ENCODE data around the gene OR52E1. TPM values are rescaled to one million over a fixed set of nuclear protein-coding genes. Genes with fewer than 3 reads are reported as not detected.

Gene OR52E1
- total and polyA plus RNA-seq, 2 of the 8 experiments (the other 6 are each of a cell fraction or from before 2014, with no cell fraction given), result not detected

DNA sequence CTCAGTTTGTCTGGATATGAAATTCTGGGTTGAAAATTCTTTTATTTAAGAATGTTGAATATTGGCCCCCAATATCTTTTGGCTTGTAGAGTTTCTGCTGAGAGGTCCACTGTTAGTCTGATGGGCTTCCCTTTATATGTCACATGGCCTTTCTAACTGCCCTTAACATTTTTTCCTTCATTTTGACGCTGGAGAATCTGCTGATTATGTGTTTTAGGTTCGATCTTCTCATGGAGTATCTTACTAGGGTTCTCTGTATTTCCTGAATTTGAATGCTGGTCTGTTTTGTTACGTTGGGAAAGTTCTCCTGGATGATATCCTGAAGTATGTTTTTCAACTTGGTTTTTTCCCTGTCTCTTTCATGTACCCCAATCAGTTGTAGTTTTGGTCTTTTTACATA, 46.0 kb downstream of the OR52E1 start:
- H3K36me3 ChIP-seq (ENCODE audit: control insufficient read depth in 2 of 4, insufficient read depth in 4 of 4, low read length in 3 of 4), result no peaks in the 10 kb centered on the region
- no peaks in the 10 kb centered on the region for H3K79me1 ChIP-seq (ENCODE audit: low read depth, low read length)
- H3K56ac ChIP-seq (replicated peaks; ENCODE audit: insufficient read length, low read depth, low read length), result no peak overlapping the region
- no peaks in the 10 kb centered on the region; a peak in 1 of 7 replicates for H3K4me1 ChIP-seq (replicated peaks in 1 of 4; ENCODE audit: control insufficient read depth in 3 of 4, insufficient read depth in 4 of 4, low read length in 3 of 4)
- H3K4ac ChIP-seq (replicated peaks; ENCODE audit: insufficient read length, low read depth, low read length), result no peak overlapping the region
- no peak overlapping the region for H2BK120ac ChIP-seq (replicated peaks; ENCODE audit: low read depth, low read length)
- no peak overlapping the region for H3K4me3 ChIP-seq (ENCODE audit: extremely low read depth in 1 of 4, insufficient read depth in 2 of 4, low read depth in 3 of 4, low read length in 4 of 4)
- no peak overlapping the region for H3K23ac ChIP-seq (ENCODE audit: insufficient read length)
- no peaks in the 10 kb centered on the region for H4K20me1 ChIP-seq (replicated peaks in 1 of 2; ENCODE audit: control insufficient read depth in 1 of 2, insufficient read depth in 2 of 2, low read length in 2 of 2)
- no peak overlapping the region for H3K9ac ChIP-seq (replicated peaks in 1 of 4; ENCODE audit: extremely low read depth in 1 of 4, low read depth in 3 of 4, low read length in 3 of 4)
- DNase-seq (ENCODE audit: low read depth in 1 of 2, low spot score in 2 of 2) (no peak), FAIRE-seq (no peak)
- no peak overlapping the region for H3K27ac ChIP-seq (ENCODE audit: low read depth, low read length)
- no peak overlapping the region for H2BK12ac ChIP-seq (ENCODE audit: low read depth, low read length)
- no peaks in the 10 kb centered on the region; the same call in 1 of the 2 replicates for H3K23me2 ChIP-seq (ENCODE audit: low read depth, low read length)
- H3K14ac ChIP-seq (ENCODE audit: insufficient read length), result no peak overlapping the region
- H2BK20ac ChIP-seq (ENCODE audit: low read length), result no peak overlapping the region
- H3K9me3 ChIP-seq (ENCODE audit: insufficient read depth in 2 of 2, low read depth in 1 of 2, low read length in 1 of 2), result no peaks in the 10 kb centered on the region
- no peak overlapping the region for H4K91ac ChIP-seq (replicated peaks; ENCODE audit: insufficient read length, low read length)
- WGBS, 2 experiments (ENCODE audit: extremely low coverage in 1 of 2, insufficient coverage in 1 of 2, insufficient read length in 1 of 2, insufficient replicate concordance in 2 of 2, low coverage in 1 of 2, low lambda C conversion rate in 2 of 2, missing lambda C conversion rate in 1 of 2), result 88% methylated on average over 3 of the region's 3 CpGs; no CpG with 5 or more reads in 1 of the 2 experiments
- no peak overlapping the region for H2AK5ac ChIP-seq (ENCODE audit: low read depth, low read length)
- POLR2A ChIA-PET (ENCODE audit: partially characterized antibody), result no interaction called here
- no peak overlapping the region for H2BK15ac ChIP-seq (ENCODE audit: low read length)
- no peak for TF ChIP-seq CHD1 (IDR thresholded peaks at IDR 0.05; ENCODE audit: low read depth, low read length)
- no peak for TF ChIP-seq SAP30 (IDR thresholded peaks at IDR 0.05; ENCODE audit: insufficient read depth, insufficient replicate concordance, low read length)
- TF ChIP-seq SIRT6 (IDR thresholded peaks at IDR 0.05; ENCODE audit: low read length), result no peak
- TF ChIP-seq RXRA (IDR thresholded peaks at IDR 0.05; ENCODE audit: insufficient read depth, low read depth, low read length), result no peak
- no peak for TF ChIP-seq HDAC2 (IDR thresholded peaks at IDR 0.05; ENCODE audit: borderline replicate concordance in 1 of 2, low read depth in 2 of 2, low read length in 2 of 2)
- no peak overlapping the region for H3K4me2 ChIP-seq (ENCODE audit: insufficient read depth in 1 of 2, low read depth in 2 of 2, low read length in 2 of 2)
- no peak overlapping the region for H3K18ac ChIP-seq (ENCODE audit: extremely low read depth, low read length)
- H4K5ac ChIP-seq (ENCODE audit: insufficient read length, low read depth, low read length), result no peak overlapping the region
- H2AFZ ChIP-seq (ENCODE audit: low read length), result no peak overlapping the region
- no peaks in the 10 kb centered on the region for H3K79me2 ChIP-seq (ENCODE audit: control insufficient read depth in 1 of 2, insufficient read depth in 2 of 2, low read length in 2 of 2)
- H2BK5ac ChIP-seq (ENCODE audit: low read depth, low read length), result no peak overlapping the region
- H4K8ac ChIP-seq (ENCODE audit: extremely low read depth, insufficient read depth, low read length), result no peak overlapping the region
- CTCF ChIA-PET (ENCODE audit: partially characterized antibody), result interaction anchor here (1.0 kb wide), 1 partner anchor 9 kb away, joined by 5 read pairs; no protein-coding TSS in a partner anchor
- H3K27me3 ChIP-seq (replicated peaks in 1 of 4; ENCODE audit: control insufficient read depth in 3 of 4, extremely low read depth in 1 of 4, insufficient read depth in 3 of 4, low read length in 3 of 4), result no peaks in the 10 kb centered on the region
